ENCODE measurements around the gene RAD51B.

GRCh38 chr14:68234101-68234905, 414.7 kb downstream of the RAD51B start:
- TF ChIP-seq CTCF (optimal IDR thresholded peaks at IDR 0.05 in 1 of 3, IDR thresholded peaks at IDR 0.05 in 1 of 3, conservative IDR thresholded peaks at IDR 0.05 in 1 of 3; ENCODE audit: extremely low read depth in 1 of 3, insufficient read depth in 2 of 3, low read length in 3 of 3) (no peak), EZH2 (IDR thresholded peaks at IDR 0.05; ENCODE audit: low read length) (no peak)

All from keratinocyte (primary cell).